GM23338 (cell line): Measurements from ENCODE around the gene HSD17B1.

Source experiments
- CREB1 ChIP-seq: fragments of 250-450 bp; sonication (Bioruptor Pico); IDR thresholded peaks from 2 replicates; pipeline ENCODE4 v1.5.0; 2020; ENCODE audit warnings: low read depth, mild to moderate bottlenecking, moderate library complexity
- EZH2 ChIP-seq: fragments of 200-600 bp; sonication (generic); IDR thresholded peaks from one replicate; pipeline ENCODE4 v1.8.0; 2017; ENCODE audit warnings: antibody characterized with exemption, mild to moderate bottlenecking, low read depth; ENCODE audit not compliant: unreplicated experiment
- EZH2phosphoT487 ChIP-seq: fragments of 200-600 bp; sonication (generic); IDR thresholded peaks from one replicate; pipeline ENCODE4 v1.8.1; 2018; ENCODE audit warnings: antibody characterized with exemption; ENCODE audit not compliant: unreplicated experiment
- JUNB ChIP-seq: IDR thresholded peaks from one replicate; pipeline ENCODE4 v1.6.1; 2016; ENCODE audit warnings: antibody characterized with exemption; ENCODE audit not compliant: unreplicated experiment
- POLR2AphosphoS5 ChIP-seq: IDR thresholded peaks from 2 replicates; pipeline ENCODE4 v1.6.1; 2016; ENCODE audit warnings: antibody characterized with exemption, low read depth
- TF ChIP-seq, protein P1 (sequence below), 2 experiments: fragments of 200-600 bp in 1 of 2; sonication (generic) in 1 of 2; conservative IDR thresholded peaks; 2 replicates each; pipeline versions ENCODE4 v1.5.1 to v1.6.1; 2016 to 2017; ENCODE audit warnings: antibody characterized with exemption in 2 of 2, low read depth in 2 of 2, mild to moderate bottlenecking in 2 of 2, moderate library complexity in 1 of 2
- TF ChIP-seq, protein P2 (sequence below): IDR thresholded peaks from one replicate; pipeline ENCODE4 v1.6.1; 2018; ENCODE audit warnings: antibody characterized with exemption; ENCODE audit not compliant: unreplicated experiment

DNA sequence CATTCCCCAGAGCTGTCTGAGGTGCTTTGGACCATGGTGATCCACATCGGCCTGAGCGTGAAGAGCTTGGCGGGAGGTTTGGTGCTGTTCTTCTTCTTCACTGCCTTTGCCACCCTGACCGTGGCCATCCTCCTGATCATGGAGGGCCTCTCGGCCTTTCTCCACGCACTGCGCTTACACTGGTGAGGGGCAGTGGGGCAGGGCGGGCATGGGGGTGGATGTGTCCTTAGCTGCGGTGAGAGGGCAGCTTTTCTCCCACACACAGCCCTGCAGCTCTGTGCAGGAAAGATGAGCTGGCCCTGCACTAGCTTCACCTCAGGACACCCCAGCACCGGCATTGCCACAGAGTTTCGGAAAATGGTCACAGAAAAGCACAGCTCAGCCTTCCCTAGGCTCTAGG lies 38.4 kb upstream of the HSD17B1 start:
- TF ChIP-seq, protein P1, sequence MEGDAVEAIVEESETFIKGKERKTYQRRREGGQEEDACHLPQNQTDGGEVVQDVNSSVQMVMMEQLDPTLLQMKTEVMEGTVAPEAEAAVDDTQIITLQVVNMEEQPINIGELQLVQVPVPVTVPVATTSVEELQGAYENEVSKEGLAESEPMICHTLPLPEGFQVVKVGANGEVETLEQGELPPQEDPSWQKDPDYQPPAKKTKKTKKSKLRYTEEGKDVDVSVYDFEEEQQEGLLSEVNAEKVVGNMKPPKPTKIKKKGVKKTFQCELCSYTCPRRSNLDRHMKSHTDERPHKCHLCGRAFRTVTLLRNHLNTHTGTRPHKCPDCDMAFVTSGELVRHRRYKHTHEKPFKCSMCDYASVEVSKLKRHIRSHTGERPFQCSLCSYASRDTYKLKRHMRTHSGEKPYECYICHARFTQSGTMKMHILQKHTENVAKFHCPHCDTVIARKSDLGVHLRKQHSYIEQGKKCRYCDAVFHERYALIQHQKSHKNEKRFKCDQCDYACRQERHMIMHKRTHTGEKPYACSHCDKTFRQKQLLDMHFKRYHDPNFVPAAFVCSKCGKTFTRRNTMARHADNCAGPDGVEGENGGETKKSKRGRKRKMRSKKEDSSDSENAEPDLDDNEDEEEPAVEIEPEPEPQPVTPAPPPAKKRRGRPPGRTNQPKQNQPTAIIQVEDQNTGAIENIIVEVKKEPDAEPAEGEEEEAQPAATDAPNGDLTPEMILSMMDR (conservative IDR thresholded peaks at IDR 0.05; ENCODE audit: low read depth in 2 of 2), result no peak
- TF ChIP-seq CREB1 (CRISPR knock-in tag) (no peak), EZH2phosphoT487 (no peak), POLR2AphosphoS5 (no peak), EZH2 (no peak), JUNB (no peak)
- TF ChIP-seq, protein P2, sequence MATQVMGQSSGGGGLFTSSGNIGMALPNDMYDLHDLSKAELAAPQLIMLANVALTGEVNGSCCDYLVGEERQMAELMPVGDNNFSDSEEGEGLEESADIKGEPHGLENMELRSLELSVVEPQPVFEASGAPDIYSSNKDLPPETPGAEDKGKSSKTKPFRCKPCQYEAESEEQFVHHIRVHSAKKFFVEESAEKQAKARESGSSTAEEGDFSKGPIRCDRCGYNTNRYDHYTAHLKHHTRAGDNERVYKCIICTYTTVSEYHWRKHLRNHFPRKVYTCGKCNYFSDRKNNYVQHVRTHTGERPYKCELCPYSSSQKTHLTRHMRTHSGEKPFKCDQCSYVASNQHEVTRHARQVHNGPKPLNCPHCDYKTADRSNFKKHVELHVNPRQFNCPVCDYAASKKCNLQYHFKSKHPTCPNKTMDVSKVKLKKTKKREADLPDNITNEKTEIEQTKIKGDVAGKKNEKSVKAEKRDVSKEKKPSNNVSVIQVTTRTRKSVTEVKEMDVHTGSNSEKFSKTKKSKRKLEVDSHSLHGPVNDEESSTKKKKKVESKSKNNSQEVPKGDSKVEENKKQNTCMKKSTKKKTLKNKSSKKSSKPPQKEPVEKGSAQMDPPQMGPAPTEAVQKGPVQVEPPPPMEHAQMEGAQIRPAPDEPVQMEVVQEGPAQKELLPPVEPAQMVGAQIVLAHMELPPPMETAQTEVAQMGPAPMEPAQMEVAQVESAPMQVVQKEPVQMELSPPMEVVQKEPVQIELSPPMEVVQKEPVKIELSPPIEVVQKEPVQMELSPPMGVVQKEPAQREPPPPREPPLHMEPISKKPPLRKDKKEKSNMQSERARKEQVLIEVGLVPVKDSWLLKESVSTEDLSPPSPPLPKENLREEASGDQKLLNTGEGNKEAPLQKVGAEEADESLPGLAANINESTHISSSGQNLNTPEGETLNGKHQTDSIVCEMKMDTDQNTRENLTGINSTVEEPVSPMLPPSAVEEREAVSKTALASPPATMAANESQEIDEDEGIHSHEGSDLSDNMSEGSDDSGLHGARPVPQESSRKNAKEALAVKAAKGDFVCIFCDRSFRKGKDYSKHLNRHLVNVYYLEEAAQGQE, result no peak
